Peyer's patch (tissue), 4 donors: ENCODE data around the gene PDXK. TPM values are rescaled to one million over a fixed set of nuclear protein-coding genes. Genes with fewer than 3 reads are reported as not detected.

Source experiments
- DNase-seq, 3 donors: peaks; one replicate each; pipeline ENCODE4 v3.0.0-alpha.2; 2017 to 2019
- H3K27ac ChIP-seq, 4 donors: fragments of 200-600 bp; sonication (generic); one replicate each; pipeline ENCODE4 v1.5.1; 2016 to 2019
- H3K27me3 ChIP-seq, 2 donors: fragments of 200-600 bp; sonication (generic); one replicate each; pipeline ENCODE4 v1.5.1; 2019
- H3K36me3 ChIP-seq, 3 donors: fragments of 200-600 bp; sonication (generic); one replicate each; pipeline ENCODE4 v1.5.1; 2016 to 2019
- H3K4me1 ChIP-seq, 4 donors: fragments of 200-600 bp; sonication (generic); one replicate each; pipeline ENCODE4 v1.5.1; 2016 to 2019
- H3K4me3 ChIP-seq, 4 donors: fragments of 200-600 bp; sonication (generic); 1 replicate in 3 of 4; 2 replicates in 1 of 4; pipeline ENCODE4 v1.5.1; 2016 to 2019; ENCODE audit warnings: mild to moderate bottlenecking in 1 of 4
- H3K9me3 ChIP-seq, 4 donors: fragments of 200-600 bp; sonication (generic); one replicate each; pipeline ENCODE4 v1.5.1; 2016 to 2019; ENCODE audit warnings: mild to moderate bottlenecking in 1 of 4
- CTCF ChIP-seq, 6 experiments: fragments of 450-650 bp in 4 of 6; fragments of 200-600 bp in 2 of 6; sonication (generic) in 1 of 6; IDR thresholded peaks; one replicate each; pipeline ENCODE4 v1.5.1; 2017 to 2019; ENCODE audit warnings: antibody characterized with exemption in 6 of 6, mild to moderate bottlenecking in 3 of 6, moderate library complexity in 1 of 6
- POLR2A ChIP-seq, 2 donors: fragments of 450-650 bp; IDR thresholded peaks; one replicate each; pipeline ENCODE4 v1.5.1; 2017; ENCODE audit warnings: antibody characterized with exemption in 2 of 2, mild to moderate bottlenecking in 2 of 2, moderate library complexity in 2 of 2
- total RNA-seq, 4 donors: library from RNA; depleted of rRNA; stranded (reverse); fragments of >200 nt; gene quantifications; one replicate each; pipeline ENCODE4 v1.1.0, GENCODE V29; 2016

PDXK gene
- total RNA-seq, 4 donors from 2014 or later: 83.3 to 206 (median 152) TPM

DNA sequence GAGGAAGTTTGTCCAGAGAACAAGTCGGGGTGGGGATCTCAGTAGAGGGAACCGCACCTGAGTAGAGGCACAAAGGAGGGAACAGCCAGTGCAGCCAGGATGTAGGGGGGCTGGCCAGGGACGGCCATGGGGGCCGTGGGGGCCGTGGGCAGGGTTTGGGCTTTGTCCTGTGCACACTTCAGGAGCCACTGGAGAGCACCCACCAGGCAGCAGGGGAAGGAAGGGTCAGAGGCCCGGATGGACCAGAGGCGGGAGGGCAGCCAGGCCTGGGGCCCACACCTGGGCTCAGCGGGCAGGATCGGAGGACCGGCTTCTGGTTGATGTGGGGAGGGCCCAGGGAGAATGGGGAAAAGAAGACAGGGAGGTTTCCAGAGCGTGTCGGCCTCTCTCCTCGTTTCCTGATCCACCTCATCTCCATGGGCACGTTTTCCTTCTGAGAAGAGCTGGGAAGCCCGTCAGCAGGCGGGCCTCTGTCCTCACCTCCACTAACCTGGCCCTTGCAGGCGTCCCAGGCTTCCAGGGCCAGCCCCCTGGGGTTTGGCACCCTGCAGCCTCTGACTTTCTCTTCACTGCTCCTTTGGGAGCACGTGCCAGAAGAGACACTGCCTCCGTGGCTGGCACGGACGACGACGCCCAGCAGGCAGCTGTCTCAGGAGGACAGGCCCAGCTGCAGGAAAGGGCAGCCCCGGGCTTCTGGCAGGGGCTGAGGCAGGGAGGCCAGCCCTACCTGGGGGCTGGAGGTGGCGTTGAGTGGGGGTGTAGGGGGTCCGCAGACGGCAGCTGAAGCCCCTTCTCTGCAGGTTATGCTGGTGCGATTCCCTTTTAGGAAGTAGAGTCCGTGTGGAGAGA, 16.8 kb upstream of the PDXK start:
- no peaks in the 10 kb centered on the region for H3K27me3 ChIP-seq
- DNase-seq: peak in 1 of 3 donors; percentile 35
- H3K4me3 ChIP-seq: peak overlapping the region in 2 of 4 donors; percentile 10 to 23
- H3K27ac ChIP-seq: no peak overlapping the region
- TF ChIP-seq POLR2A (IDR thresholded peaks at IDR 0.05) (no peak), CTCF (IDR thresholded peaks at IDR 0.05) (no peak)
- peaks cover 0 to 5% (median 0%) of the 10 kb centered on the region in 4 donors for H3K4me1 ChIP-seq
- H3K9me3 ChIP-seq: no peaks in the 10 kb centered on the region
- no peaks in the 10 kb centered on the region for H3K36me3 ChIP-seq

DNA sequence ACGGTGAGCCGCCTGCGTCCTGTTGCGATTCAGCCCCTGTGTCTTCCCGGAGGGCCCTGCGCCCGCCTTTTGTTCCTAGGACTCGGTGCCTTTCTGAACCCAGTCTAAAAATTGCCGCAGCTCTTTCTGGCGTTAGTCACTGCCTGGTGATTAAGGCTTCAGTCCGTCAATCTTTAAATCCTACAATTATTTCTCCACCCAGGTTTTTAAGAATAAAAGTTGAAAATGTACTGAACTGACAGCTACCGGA, 16.2 kb upstream of the PDXK start:
- Histone ChIP-seq H3K4me3 (peak overlapping the region in 2 of 4 donors; percentile 10 to 23), H3K36me3 (no peaks in the 10 kb centered on the region), H3K27ac (no peak overlapping the region), H3K4me1 (peaks cover 0 to 5% (median 0%) of the 10 kb centered on the region in 4 donors), H3K27me3 (no peaks in the 10 kb centered on the region), H3K9me3 (no peaks in the 10 kb centered on the region)
- no peak for DNase-seq
- no peak for TF ChIP-seq CTCF (IDR thresholded peaks at IDR 0.05)
- no peak for TF ChIP-seq POLR2A (IDR thresholded peaks at IDR 0.05)

DNA sequence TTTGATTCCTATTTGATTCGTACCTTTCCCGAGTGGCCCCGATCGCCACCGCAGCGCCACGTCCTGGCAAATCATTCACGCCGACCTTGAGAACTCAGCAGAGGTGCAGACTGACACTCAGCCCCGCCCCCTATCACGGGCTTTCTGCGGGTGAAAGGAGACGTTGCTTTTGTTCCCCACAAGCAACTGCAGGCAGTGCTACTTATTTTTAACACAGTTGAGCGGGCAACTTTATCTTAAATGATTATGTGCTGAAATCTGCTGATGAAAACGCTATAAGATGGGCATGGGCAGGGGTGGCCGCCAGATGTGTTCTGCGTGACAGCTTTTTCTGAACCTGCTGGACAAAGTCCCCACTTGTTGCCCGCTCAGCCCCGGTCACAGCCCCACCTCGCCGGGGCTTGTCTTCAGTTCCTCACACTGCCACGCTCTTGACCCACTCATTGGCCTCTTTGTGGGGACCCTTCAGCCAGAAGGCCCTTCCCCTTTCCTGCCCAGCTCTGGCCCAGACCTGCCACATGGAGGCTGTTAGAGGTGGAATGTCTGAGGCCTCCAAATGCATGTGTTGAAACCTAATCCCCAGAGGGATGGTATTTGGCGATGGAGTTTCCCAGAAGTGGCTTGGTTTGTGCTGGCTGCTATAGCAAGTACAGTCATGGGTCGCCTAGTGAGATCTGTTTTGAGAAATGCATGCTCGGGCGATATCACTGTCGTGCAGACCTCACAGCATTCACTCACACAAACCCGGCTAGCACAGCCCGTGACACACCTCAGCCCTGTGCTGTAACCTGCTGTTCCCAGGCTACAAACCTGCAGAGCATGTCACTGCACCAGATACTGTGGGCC, 15.7 kb upstream of the PDXK start:
- H3K4me1 ChIP-seq: peaks cover 0 to 5% (median 0%) of the 10 kb centered on the region in 4 donors
- no peak overlapping the region for H3K27ac ChIP-seq
- DNase-seq: peak; percentile 47 to 83 (median 79)
- H3K9me3 ChIP-seq: no peaks in the 10 kb centered on the region
- H3K36me3 ChIP-seq: no peaks in the 10 kb centered on the region
- peak overlapping the region in 2 of 4 donors; percentile 10 to 23 for H3K4me3 ChIP-seq
- TF ChIP-seq CTCF (IDR thresholded peaks at IDR 0.05) (no peak), POLR2A (IDR thresholded peaks at IDR 0.05) (no peak)
- H3K27me3 ChIP-seq: no peaks in the 10 kb centered on the region

- no peak for TF ChIP-seq POLR2A (IDR thresholded peaks at IDR 0.05)
- no peak for TF ChIP-seq CTCF (IDR thresholded peaks at IDR 0.05)
- Histone ChIP-seq H3K36me3 (no peaks in the 10 kb centered on the region), H3K4me1 (peaks cover 0 to 5% (median 0%) of the 10 kb centered on the region in 4 donors), H3K27me3 (no peaks in the 10 kb centered on the region), H3K4me3 (no peak overlapping the region), H3K27ac (no peak overlapping the region), H3K9me3 (no peaks in the 10 kb centered on the region)
- DNase-seq: no peak
These were observed 11.5 kb upstream of the PDXK start for GRCh38 chr21:43707462-43707861.

GRCh38 chr21:43708745-43709381, 10.1 kb upstream of the PDXK start:
- no peak for TF ChIP-seq CTCF (IDR thresholded peaks at IDR 0.05)
- TF ChIP-seq POLR2A (IDR thresholded peaks at IDR 0.05): no peak
- Histone ChIP-seq H3K27me3 (no peaks in the 10 kb centered on the region), H3K27ac (no peak overlapping the region), H3K4me3 (no peak overlapping the region), H3K36me3 (no peaks in the 10 kb centered on the region), H3K4me1 (peaks cover 0 to 5% (median 0%) of the 10 kb centered on the region in 4 donors), H3K9me3 (no peaks in the 10 kb centered on the region)
- no peak for DNase-seq
